DOHH2 (cell line): ENCODE measurements around the gene TRPM2.

ENCODE experiments used
- H3F3A ChIP-seq: fragments of 200-600 bp; sonication (generic), shearing (Covaris generic); 2 replicates; pipeline ENCODE4 v1.6.0; 2016; ENCODE audit warnings: antibody characterized with exemption, mild to moderate bottlenecking; ENCODE audit not compliant: control insufficient read depth, insufficient read depth
- H3K27ac ChIP-seq: fragments of 200-600 bp; sonication (generic); 2 replicates; pipeline ENCODE4 v1.5.1; 2014; ENCODE audit warnings: low read depth, mild to moderate bottlenecking, low read length, moderate library complexity
- H3K27me3 ChIP-seq: fragments of 200-600 bp; sonication (generic); 2 replicates; pipeline ENCODE4 v1.6.1; 2014; ENCODE audit warnings: mild to moderate bottlenecking, low read length, mixed read lengths; ENCODE audit not compliant: control insufficient read depth
- H3K36me3 ChIP-seq: fragments of 200-600 bp; sonication (generic); 2 replicates; pipeline ENCODE4 v1.6.1; 2014; ENCODE audit warnings: mild to moderate bottlenecking, low read length, moderate library complexity, mixed read lengths; ENCODE audit not compliant: control insufficient read depth
- H3K4me1 ChIP-seq: fragments of 200-600 bp; sonication (generic); 2 replicates; pipeline ENCODE4 v1.6.1; 2014; ENCODE audit warnings: mild to moderate bottlenecking, low read length, mixed read lengths; ENCODE audit not compliant: control insufficient read depth
- H3K4me2 ChIP-seq: fragments of 200-600 bp; sonication (generic); 2 replicates; pipeline ENCODE4 v1.6.0; 2014; ENCODE audit warnings: mild to moderate bottlenecking, low read length, moderate library complexity
- H3K4me3 ChIP-seq: fragments of 200-600 bp; sonication (generic); 2 replicates; pipeline ENCODE4 v1.5.1; 2014; ENCODE audit warnings: mild to moderate bottlenecking, low read length, mixed read lengths
- H3K79me2 ChIP-seq: fragments of 200-600 bp; sonication (generic); 2 replicates; pipeline ENCODE4 v1.6.1; 2014; ENCODE audit warnings: mild to moderate bottlenecking, low read length, mixed read lengths; ENCODE audit not compliant: control insufficient read depth
- H3K9me2 ChIP-seq: fragments of 200-600 bp; sonication (generic); replicated peaks from 2 replicates; pipeline ENCODE4 v1.6.1; 2014; ENCODE audit warnings: mild to moderate bottlenecking, low read length, mixed read lengths; ENCODE audit not compliant: control insufficient read depth
- H3K9me3 ChIP-seq: fragments of 200-600 bp; sonication (generic); 2 replicates; pipeline ENCODE4 v1.6.1; 2014; ENCODE audit warnings: antibody characterized with exemption, low read length, mixed read lengths; ENCODE audit not compliant: control insufficient read depth, insufficient read depth
- H4K20me1 ChIP-seq: fragments of 200-600 bp; sonication (generic); 2 replicates; pipeline ENCODE4 v1.6.0; 2014; ENCODE audit warnings: low read depth, mild to moderate bottlenecking, antibody characterized with exemption, low read length, moderate library complexity; ENCODE audit not compliant: control insufficient read depth, insufficient read depth
- CTCF ChIP-seq: fragments of 200-600 bp; sonication (generic); IDR thresholded peaks from one replicate; pipeline ENCODE4 v1.5.1; 2014; ENCODE audit warnings: antibody characterized with exemption, mild to moderate bottlenecking, low read depth, low read length; ENCODE audit not compliant: poor library complexity, severe bottlenecking
- EZH2phosphoT487 ChIP-seq: fragments of 200-600 bp; sonication (generic); IDR thresholded peaks from 2 replicates; pipeline ENCODE4 v1.6.1; 2017; ENCODE audit warnings: borderline replicate concordance, mild to moderate bottlenecking, antibody characterized with exemption, low read length, moderate library complexity, mixed read lengths

The TRPM2 gene

GRCh38 chr21:44378646-44379514 lies 25.5 kb downstream of the TRPM2 start:
- H3K9me3 ChIP-seq = peaks cover 2% of the 10 kb centered on the region; the same call in 1 of the 2 replicates
- no peak overlapping the region for H3K4me3 ChIP-seq
- H3F3A ChIP-seq = no peaks in the 10 kb centered on the region
- no peak overlapping the region for H3K27ac ChIP-seq
- no peak overlapping the region for H3K4me2 ChIP-seq
- H4K20me1 ChIP-seq = no peaks in the 10 kb centered on the region
- H3K27me3 ChIP-seq = no peaks in the 10 kb centered on the region
- H3K36me3 ChIP-seq = no peaks in the 10 kb centered on the region
- no peaks in the 10 kb centered on the region for H3K79me2 ChIP-seq
- no peaks in the 10 kb centered on the region for H3K4me1 ChIP-seq
- H3K9me2 ChIP-seq = no peaks in the 10 kb centered on the region
- TF ChIP-seq EZH2phosphoT487 = no peak
- no peak for TF ChIP-seq CTCF

- no peaks in the 10 kb centered on the region for H3K9me2 ChIP-seq
- peaks cover 4% of the 10 kb centered on the region; the same call in 1 of the 2 replicates for H3K9me3 ChIP-seq
- H3K4me3 ChIP-seq = no peak overlapping the region
- no peaks in the 10 kb centered on the region for H3K4me1 ChIP-seq
- no peak for TF ChIP-seq CTCF
- TF ChIP-seq EZH2phosphoT487 = no peak
- H3K36me3 ChIP-seq = no peaks in the 10 kb centered on the region
- H3K4me2 ChIP-seq = no peak overlapping the region
- no peaks in the 10 kb centered on the region for H3K27me3 ChIP-seq
- no peak overlapping the region for H3K27ac ChIP-seq
- no peaks in the 10 kb centered on the region for H4K20me1 ChIP-seq
- no peaks in the 10 kb centered on the region for H3F3A ChIP-seq
- no peaks in the 10 kb centered on the region for H3K79me2 ChIP-seq
These were observed 26.1 kb downstream of the TRPM2 start for GRCh38 chr21:44379515-44379848.

GRCh38 chr21:44379991-44380865 lies 26.8 kb downstream of the TRPM2 start:
- Histone ChIP-seq H3F3A (no peaks in the 10 kb centered on the region), H4K20me1 (no peaks in the 10 kb centered on the region), H3K9me2 (no peaks in the 10 kb centered on the region), H3K4me2 (no peak overlapping the region), H3K4me3 (no peak overlapping the region), H3K27ac (no peak overlapping the region), H3K4me1 (no peaks in the 10 kb centered on the region), H3K36me3 (no peaks in the 10 kb centered on the region), H3K27me3 (no peaks in the 10 kb centered on the region), H3K79me2 (no peaks in the 10 kb centered on the region), H3K9me3 (peaks cover 11% of the 10 kb centered on the region; the same call in 1 of the 2 replicates)
- TF ChIP-seq CTCF (no peak), EZH2phosphoT487 (no peak)
